Liver (tissue), 9 donors: ENCODE data around the gene MAPRE3. TPM values are rescaled to one million over a fixed set of nuclear protein-coding genes. Genes with fewer than 3 reads are reported as not detected.

Experiments used
- DNase-seq: peaks from one replicate; pipeline ENCODE4 v3.0.0-alpha.2; 2017; ENCODE audit warnings: low spot score
- H3K27ac ChIP-seq, 2 donors: one replicate each; pipeline ENCODE4 v1.7.0; 2013; ENCODE audit warnings: inconsistent platforms in 2 of 2, low read length in 2 of 2, control low read depth in 1 of 2, low read depth in 1 of 2, mild to moderate bottlenecking in 1 of 2
- H3K27me3 ChIP-seq, 4 donors: one replicate each; pipeline versions ENCODE4 v1.6.1 to v1.7.0; 2013; ENCODE audit warnings: low read length in 3 of 4, inconsistent platforms in 1 of 4, mild to moderate bottlenecking in 1 of 4, moderate library complexity in 1 of 4; ENCODE audit not compliant: control insufficient read depth in 4 of 4, insufficient read depth in 4 of 4
- H3K36me3 ChIP-seq, 4 donors: one replicate each; pipeline versions ENCODE4 v1.6.1 to v1.7.0; 2013; ENCODE audit warnings: low read length in 3 of 4, mild to moderate bottlenecking in 3 of 4, low read depth in 1 of 4, moderate library complexity in 1 of 4; ENCODE audit not compliant: control insufficient read depth in 4 of 4, insufficient read depth in 3 of 4
- H3K4me1 ChIP-seq, 4 donors: one replicate each; pipeline versions ENCODE4 v1.6.1 to v1.7.0; 2013; ENCODE audit warnings: low read length in 3 of 4, mild to moderate bottlenecking in 3 of 4, moderate library complexity in 1 of 4; ENCODE audit not compliant: control insufficient read depth in 4 of 4, insufficient read depth in 4 of 4
- H3K4me3 ChIP-seq, 3 donors: one replicate each; pipeline versions ENCODE4 v1.6.1 to v1.7.0; 2013; ENCODE audit warnings: low read length in 3 of 3, control low read depth in 1 of 3, low read depth in 1 of 3, mild to moderate bottlenecking in 1 of 3
- H3K9ac ChIP-seq, 2 donors: one replicate each; pipeline ENCODE4 v1.7.0; 2013; ENCODE audit warnings: low read length in 2 of 2, mild to moderate bottlenecking in 2 of 2, moderate library complexity in 2 of 2, control low read depth in 1 of 2, low read depth in 1 of 2
- H3K9me3 ChIP-seq, 4 donors: one replicate each; pipeline versions ENCODE4 v1.6.1 to v1.7.0; 2013; ENCODE audit warnings: low read length in 3 of 4; ENCODE audit not compliant: control insufficient read depth in 4 of 4
- ATF3 ChIP-seq: IDR thresholded peaks from 2 replicates; pipeline ENCODE4 v1.6.1; 2016; ENCODE audit warnings: antibody characterized with exemption
- CTCF ChIP-seq: fragments of 150-350 bp; IDR thresholded peaks from 2 replicates; pipeline ENCODE4 v1.5.1; 2017; ENCODE audit warnings: improper control_type of control experiment, low read depth, low read length; ENCODE audit not compliant: missing input control
- EGR1 ChIP-seq, 2 donors: IDR thresholded peaks; 2 replicates each; pipeline ENCODE4 v1.6.1; 2016 to 2018; ENCODE audit warnings: antibody characterized with exemption in 2 of 2, low read depth in 2 of 2
- HNF4A ChIP-seq, 2 donors: conservative IDR thresholded peaks; 2 replicates each; pipeline ENCODE4 v1.6.1; 2016; ENCODE audit warnings: antibody characterized with exemption in 2 of 2, mild to moderate bottlenecking in 2 of 2
- HNF4G ChIP-seq: IDR thresholded peaks from 2 replicates; pipeline ENCODE4 v1.6.1; 2016; ENCODE audit warnings: antibody characterized with exemption
- JUND ChIP-seq, 2 donors: IDR thresholded peaks; 2 replicates each; pipeline ENCODE4 v1.6.1; 2016; ENCODE audit warnings: antibody characterized with exemption in 2 of 2
- NR2F2 ChIP-seq: IDR thresholded peaks from 2 replicates; pipeline ENCODE4 v1.6.1; 2016; ENCODE audit warnings: antibody characterized with exemption
- RAD21 ChIP-seq, 2 donors: IDR thresholded peaks; 2 replicates each; pipeline ENCODE4 v1.6.1; 2016; ENCODE audit warnings: antibody characterized with exemption in 2 of 2, mild to moderate bottlenecking in 2 of 2
- REST ChIP-seq: IDR thresholded peaks from 2 replicates; pipeline ENCODE4 v1.6.1; 2016; ENCODE audit warnings: antibody characterized with exemption, mild to moderate bottlenecking
- RXRA ChIP-seq, 2 donors: IDR thresholded peaks; 2 replicates each; pipeline ENCODE4 v1.6.1; 2017 to 2018; ENCODE audit warnings: antibody characterized with exemption in 2 of 2, mild to moderate bottlenecking in 1 of 2
- SP1 ChIP-seq: IDR thresholded peaks from 2 replicates; pipeline ENCODE4 v1.6.1; 2018; ENCODE audit warnings: antibody characterized with exemption, mild to moderate bottlenecking
- TAF1 ChIP-seq: conservative IDR thresholded peaks from 2 replicates; pipeline ENCODE4 v1.6.1; 2016; ENCODE audit warnings: antibody characterized with exemption, mild to moderate bottlenecking
- YY1 ChIP-seq: IDR thresholded peaks from 2 replicates; pipeline ENCODE4 v1.6.1; 2016; ENCODE audit warnings: antibody characterized with exemption, mild to moderate bottlenecking
- ZBTB33 ChIP-seq: IDR thresholded peaks from 2 replicates; pipeline ENCODE4 v1.6.1; 2016; ENCODE audit warnings: antibody characterized with exemption
- WGBS: extraction: QIAGEN DNeasy Blood & Tissue Kit; methylation state at CpG from one replicate; pipeline ENCODE4 v1.1.7; 2013; 5-methylcytosine and 5-hydroxymethylcytosine counted together
- polyA plus RNA-seq, 2 donors: library from polyadenylated mRNA; stranded (reverse) in 1 of 2; unstranded in 1 of 2; fragments of 200-250 nt in 1 of 2; fragments of >200 nt in 1 of 2; fragmentation: Nextera tagmentation in 1 of 2; extraction: Ambion mirVana in 1 of 2; gene quantifications; one replicate each; pipeline versions ENCODE4 v1.2.1 to v1.2.3, GENCODE V29; 2013 to 2015
- total RNA-seq, 2 donors: library from RNA; depleted of rRNA; stranded (reverse); fragments of >200 nt; gene quantifications; one replicate each; pipeline ENCODE4 v1.2.3, GENCODE V29; 2014
- donor health status: healthy.
- donor health status: healthy.
- donor health status: healthy.
- donor health status: healthy.
- donor health status: healthy.

MAPRE3 gene
- total and polyA plus RNA-seq, 4 donors: 1.0 to 15.8 (median 9.8) TPM

- TF ChIP-seq HNF4G (no peak), SP1 (no peak), ZBTB33 (no peak), REST (no peak)
- H3K9ac ChIP-seq: no peak overlapping the region
- 72% methylated on average over 2 of the region's 2 CpGs for WGBS
Observed at GRCh38 chr2:26975102-26975501, 4.7 kb downstream of the MAPRE3 start.

GRCh38 chr2:26975656-26976055 is 5.2 kb downstream of the MAPRE3 start:
- Histone ChIP-seq H3K4me3 (no peak overlapping the region), H3K4me1 (peaks cover 3 to 37% (median 29%) of the 10 kb centered on the region in 4 donors), H3K9ac (no peak overlapping the region), H3K36me3 (no peaks in the 10 kb centered on the region), H3K27ac (no peak overlapping the region), H3K9me3 (no peaks in the 10 kb centered on the region), H3K27me3 (no peaks in the 10 kb centered on the region)
- 90% methylated on average over 1 of the region's 1 CpG for WGBS
- DNase-seq: no peak
- no peak for TF ChIP-seq NR2F2
- no peak for TF ChIP-seq ATF3
- no peak for TF ChIP-seq SP1
- TF ChIP-seq TAF1: no peak
- no peak for TF ChIP-seq YY1
- TF ChIP-seq REST: no peak
- no peak for TF ChIP-seq JUND (IDR thresholded peaks at IDR 0.05)
- TF ChIP-seq CTCF: no peak
- no peak for TF ChIP-seq RXRA (IDR thresholded peaks at IDR 0.05)
- TF ChIP-seq HNF4A (conservative IDR thresholded peaks at IDR 0.05): no peak
- TF ChIP-seq EGR1 (IDR thresholded peaks at IDR 0.05; ENCODE audit: low read depth in 2 of 2): no peak
- TF ChIP-seq RAD21 (IDR thresholded peaks at IDR 0.05): no peak

More at GRCh38 chr2:26975102-26975501, 4.7 kb downstream of the MAPRE3 start:
- H3K4me1 ChIP-seq: peaks cover 3 to 39% (median 30%) of the 10 kb centered on the region in 4 donors
- H3K9me3 ChIP-seq: no peaks in the 10 kb centered on the region
- no peak overlapping the region for H3K4me3 ChIP-seq
- no peak overlapping the region for H3K27ac ChIP-seq
- no peak for DNase-seq
- H3K27me3 ChIP-seq: no peaks in the 10 kb centered on the region
- no peaks in the 10 kb centered on the region for H3K36me3 ChIP-seq
